HepG2 (cell line): ENCODE measurements around the gene THRB. TPM values are rescaled to one million over a fixed set of nuclear protein-coding genes. Genes with fewer than 3 reads are reported as not detected.

Source experiments
- ATAC-seq: fragments of 200-7000 bp; cut with Tn5 transposase; 3 replicates; pipeline ENCODE4 v1.9.1; 2020; ENCODE audit warnings: mild to moderate bottlenecking, moderate library complexity
- BruUV-seq: library from RNA; stranded (reverse); fragments of 400-500 nt; replicated peaks from 2 replicates; lab custom pipeline; 2021; lab: Mats Ljungman, UMichigan
- CTCF ChIA-PET: fragments of 300-600 bp; formaldehyde crosslinking; extraction: SDS; loops from one replicate; lab custom pipeline; 2021; ENCODE audit warnings: low total read pairs, inconsistent platforms, low intra/inter-chr PET ratio; lab: Yijun Ruan, JAX
- POLR2A ChIA-PET: fragments of 350-600 bp; sonication (Branson Sonifier 250); formaldehyde crosslinking; loops from one replicate; lab custom pipeline; 2020; ENCODE audit warnings: antibody characterized with exemption, inconsistent platforms; lab: Yijun Ruan, JAX
- DNase-seq: peaks from one replicate; pipeline ENCODE4 v3.0.0-alpha.2; 2015; ENCODE audit warnings: low spot score
- FAIRE-seq: peaks from 3 replicates; lab custom pipeline; 2011; peaks lifted over from hg19 to GRCh38; lab: Jason Lieb, UNC
- H2AFZ ChIP-seq: one replicate; pipeline ENCODE4 v1.6.1; 2011; ENCODE audit warnings: low read length, inconsistent platforms
- H3K27ac ChIP-seq: fragments of 300-600 bp; 3 replicates; pipeline ENCODE4 v1.8.0; 2011; ENCODE audit warnings: mixed run types, mild to moderate bottlenecking, mixed read lengths, low read length, inconsistent platforms; ENCODE audit not compliant: insufficient read depth; ENCODE audit errors: extremely low read length
- H3K27me3 ChIP-seq, 2 experiments: fragments of 200-600 bp in 1 of 2; 2 replicates in 1 of 2; 3 replicates in 1 of 2; pipeline versions ENCODE4 v1.6.0 to v1.8.0; 2011; ENCODE audit warnings: low read length in 2 of 2, mild to moderate bottlenecking in 2 of 2, moderate library complexity in 2 of 2, inconsistent platforms in 1 of 2; ENCODE audit not compliant: insufficient read depth in 2 of 2, control insufficient read depth in 1 of 2
- H3K36me3 ChIP-seq, 2 experiments: fragments of 200-600 bp in 1 of 2; replicated peaks in 1 of 2; 2 replicates in 1 of 2; 3 replicates in 1 of 2; pipeline versions ENCODE4 v1.5.1 to v1.8.0; 2011; ENCODE audit warnings: low read length in 2 of 2, inconsistent platforms in 1 of 2; ENCODE audit not compliant: insufficient read depth in 2 of 2, control insufficient read depth in 1 of 2
- H3K4me1 ChIP-seq: 2 replicates; pipeline ENCODE4 v1.5.1; 2012; ENCODE audit warnings: low read length, inconsistent platforms; ENCODE audit not compliant: insufficient read depth
- H3K4me2 ChIP-seq: 2 replicates; pipeline ENCODE4 v1.6.0; 2011; ENCODE audit warnings: low read depth, low read length, inconsistent platforms
- H3K4me3 ChIP-seq, 3 experiments: fragments of 200-600 bp in 1 of 3; sonication (generic), shearing (Covaris generic) in 1 of 3; replicated peaks in 1 of 3; 2 replicates each; pipeline ENCODE4 v1.5.1; 2011 to 2016; ENCODE audit warnings: low read length in 3 of 3, inconsistent platforms in 2 of 3, low read depth in 2 of 3, mild to moderate bottlenecking in 2 of 3, control low read depth in 1 of 3, mixed read lengths in 1 of 3; ENCODE audit not compliant: insufficient read depth in 1 of 3
- H3K79me2 ChIP-seq: one replicate; pipeline ENCODE4 v1.6.1; 2011; ENCODE audit warnings: low read length, inconsistent platforms; ENCODE audit not compliant: insufficient read depth
- H3K9ac ChIP-seq: 2 replicates; pipeline ENCODE4 v1.6.0; 2011; ENCODE audit warnings: mild to moderate bottlenecking, low read depth, low read length, inconsistent platforms; ENCODE audit not compliant: insufficient read depth
- H3K9me3 ChIP-seq: 2 replicates; pipeline ENCODE4 v1.5.1; 2012; ENCODE audit warnings: mild to moderate bottlenecking, low read length
- H4K20me1 ChIP-seq: 2 replicates; pipeline ENCODE4 v1.6.0; 2011; ENCODE audit warnings: inconsistent platforms, mild to moderate bottlenecking, low read length, moderate library complexity; ENCODE audit not compliant: insufficient read depth
- SRF ChIP-seq: IDR thresholded peaks from 2 replicates; pipeline ENCODE4 v1.6.1; 2011; ENCODE audit warnings: mild to moderate bottlenecking, low read depth, low read length, moderate library complexity
- YEATS4 ChIP-seq: sonication (generic); formaldehyde crosslinking; IDR thresholded peaks from 2 replicates; pipeline ENCODE4 v1.4.0; 2020; ENCODE audit warnings: missing genetic modification reagents, borderline replicate concordance
- ZNF546 ChIP-seq: sonication (generic); formaldehyde crosslinking; conservative IDR thresholded peaks from 2 replicates; pipeline ENCODE4 v1.8.1; 2023; ENCODE audit warnings: mild to moderate bottlenecking, missing genetic modification reagents
- ZNF567 ChIP-seq: sonication (generic); formaldehyde crosslinking; IDR thresholded peaks from 2 replicates; pipeline ENCODE4 v1.8.1; 2023; ENCODE audit warnings: mild to moderate bottlenecking, missing genetic modification reagents, borderline replicate concordance
- in situ Hi-C: cut with HindIII; loops from 2 replicates; pipeline ENCODE4 v1.10.0; 2017; ENCODE audit warnings: low pct_unique_long_range_greater_than_20kb; ENCODE audit not compliant: extremely low pct_ligation_motif_present
- intact Hi-C: fragments of 100-400 bp; cut with micrococcal nuclease; formaldehyde crosslinking; loops from one replicate; pipeline ENCODE4 v1.10.0; 2022; ENCODE audit not compliant: unreplicated experiment
- polyA plus RNA-seq, 8 experiments: library from polyadenylated mRNA; depleted of rRNA in 3 of 8; stranded (reverse) in 7 of 8; unstranded in 1 of 8; fragments of >200 nt; fragmentation: Illumina TruSeq in 4 of 8; extraction: Trizol in 4 of 8; gene quantifications; 2 replicates each; pipeline versions ENCODE4 v1.2.1 to v1.2.3, GENCODE V29; 2011 to 2016; ENCODE audit warnings: low read depth in 4 of 8, missing spikeins in 1 of 8, mixed read lengths in 1 of 8; ENCODE audit not compliant: insufficient read depth in 1 of 8
- total RNA-seq, 5 experiments: library from RNA; depleted of rRNA; stranded (reverse); fragments of >200 nt; fragmentation: Illumina TruSeq; extraction: Trizol; gene quantifications; 2 replicates each; pipeline ENCODE4 v1.2.3, GENCODE V29; 2016; ENCODE audit warnings: low read depth in 1 of 5
- TF ChIP-seq, protein P1 (sequence below): sonication (generic); formaldehyde crosslinking; conservative IDR thresholded peaks from 2 replicates; pipeline ENCODE4 v1.4.0; 2020; ENCODE audit warnings: missing genetic modification reagents

The THRB gene
- total and polyA plus RNA-seq, 2 of the 13 experiments (the other 11 are each of a cell fraction or from before 2014, with no cell fraction given) = 4.7 to 22.7 TPM

- TF ChIP-seq, protein P1, sequence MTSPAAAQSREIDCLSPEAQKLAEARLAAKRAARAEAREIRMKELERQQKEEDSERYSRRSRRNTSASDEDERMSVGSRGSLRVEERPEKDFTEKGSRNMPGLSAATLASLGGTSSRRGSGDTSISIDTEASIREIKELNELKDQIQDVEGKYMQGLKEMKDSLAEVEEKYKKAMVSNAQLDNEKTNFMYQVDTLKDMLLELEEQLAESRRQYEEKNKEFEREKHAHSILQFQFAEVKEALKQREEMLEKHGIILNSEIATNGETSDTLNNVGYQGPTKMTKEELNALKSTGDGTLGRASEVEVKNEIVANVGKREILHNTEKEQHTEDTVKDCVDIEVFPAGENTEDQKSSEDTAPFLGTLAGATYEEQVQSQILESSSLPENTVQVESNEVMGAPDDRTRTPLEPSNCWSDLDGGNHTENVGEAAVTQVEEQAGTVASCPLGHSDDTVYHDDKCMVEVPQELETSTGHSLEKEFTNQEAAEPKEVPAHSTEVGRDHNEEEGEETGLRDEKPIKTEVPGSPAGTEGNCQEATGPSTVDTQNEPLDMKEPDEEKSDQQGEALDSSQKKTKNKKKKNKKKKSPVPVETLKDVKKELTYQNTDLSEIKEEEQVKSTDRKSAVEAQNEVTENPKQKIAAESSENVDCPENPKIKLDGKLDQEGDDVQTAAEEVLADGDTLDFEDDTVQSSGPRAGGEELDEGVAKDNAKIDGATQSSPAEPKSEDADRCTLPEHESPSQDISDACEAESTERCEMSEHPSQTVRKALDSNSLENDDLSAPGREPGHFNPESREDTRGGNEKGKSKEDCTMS (CRISPR knock-in tag) = no peak
- no peak for TF ChIP-seq YEATS4 (CRISPR knock-in tag)
Observed at GRCh38 chr3:24196526-24196925, 298.1 kb downstream of the THRB start (continued).

DNA sequence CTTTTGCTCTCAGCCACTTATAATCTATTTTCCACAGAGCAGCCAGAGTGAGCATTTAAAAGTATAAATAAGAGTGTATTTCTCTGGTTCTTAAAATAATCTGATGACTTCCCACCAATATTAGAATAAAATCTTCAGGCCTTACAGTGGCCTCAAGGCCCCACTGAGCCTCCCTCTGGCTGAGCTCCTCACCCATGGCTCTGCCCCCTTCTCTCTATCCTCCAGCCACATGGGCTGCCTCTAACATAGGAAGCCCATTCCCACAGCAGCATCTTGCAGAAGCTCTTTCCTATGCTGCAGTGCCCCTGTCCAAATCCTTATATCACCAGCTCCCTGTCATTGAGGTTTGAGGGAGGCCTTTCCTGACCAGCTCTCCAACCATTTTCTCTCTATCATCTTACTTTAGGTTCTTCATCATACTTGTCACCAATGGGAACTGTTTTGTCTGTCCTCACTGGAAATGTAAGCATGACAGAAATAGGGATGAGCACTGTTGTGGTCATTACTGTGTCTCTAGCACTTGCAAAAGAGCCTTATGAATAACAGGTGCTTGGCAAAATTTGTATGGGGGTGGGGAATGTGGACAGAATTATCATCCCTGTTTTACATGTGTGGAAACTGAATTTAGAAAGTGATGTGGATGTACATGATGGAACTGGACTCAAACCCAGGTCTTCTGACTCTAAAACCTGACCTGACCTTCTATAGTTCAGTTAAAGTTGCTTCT is 299.0 kb downstream of the THRB start:
- Histone ChIP-seq H3K9ac (no peak overlapping the region), H3K27me3 (no peaks in the 10 kb centered on the region), H3K9me3 (no peaks in the 10 kb centered on the region), H3K79me2 (no peaks in the 10 kb centered on the region), H4K20me1 (no peaks in the 10 kb centered on the region), H3K4me1 (no peaks in the 10 kb centered on the region), H2AFZ (no peak overlapping the region), H3K4me2 (no peak overlapping the region), H3K4me3 (no peak overlapping the region), H3K27ac (no peak overlapping the region), H3K36me3 (no peaks in the 10 kb centered on the region)
- ChIA-PET POLR2A (no interaction called here), CTCF (no interaction called here)
- intact Hi-C loops = no loop called here
- in situ Hi-C loops = no loop called here
- DNase-seq (no peak), FAIRE-seq (no peak), ATAC-seq (no peak)
- no peak for TF ChIP-seq SRF
- no peak for TF ChIP-seq ZNF546 (CRISPR knock-in tag)
- no peak for TF ChIP-seq ZNF567 (CRISPR knock-in tag)
- BruUV-seq = no TSS peak
